ENCODE measurements around the gene CYP17A1. TPM values are rescaled to one million over a fixed set of nuclear protein-coding genes. Genes with fewer than 3 reads are reported as not detected.

CYP17A1 gene
- total RNA-seq, 4 donors from 2014 or later, result not detected

- TF ChIP-seq CTCF (IDR thresholded peaks at IDR 0.05), result no peak
- ATAC-seq (ENCODE audit: low FRiP score) (no peak), DNase-seq (ENCODE audit: low spot score) (no peak)
These were observed 4.2 kb downstream of the CYP17A1 start for GRCh38 chr10:102832987-102833386.

GRCh38 chr10:102832248-102832647 is 5.0 kb downstream of the CYP17A1 start:
- no peak for TF ChIP-seq CTCF (IDR thresholded peaks at IDR 0.05)
- ATAC-seq (ENCODE audit: low FRiP score), result no peak
- DNase-seq (ENCODE audit: low spot score), result no peak

GRCh38 chr10:102831322-102832071 is 5.7 kb downstream of the CYP17A1 start:
- ATAC-seq (ENCODE audit: low FRiP score) (no peak), DNase-seq (ENCODE audit: low spot score) (no peak)
- no peak for TF ChIP-seq CTCF (IDR thresholded peaks at IDR 0.05)

- DNase-seq (ENCODE audit: low spot score), result no peak
- ATAC-seq (ENCODE audit: low FRiP score), result no peak
- TF ChIP-seq CTCF (IDR thresholded peaks at IDR 0.05), result no peak
These were observed 9.6 kb downstream of the CYP17A1 start for GRCh38 chr10:102827597-102827975.

GRCh38 chr10:102826148-102826796 is 10.9 kb downstream of the CYP17A1 start:
- DNase-seq (ENCODE audit: low spot score) (no peak), ATAC-seq (ENCODE audit: low FRiP score) (no peak)
- TF ChIP-seq CTCF (IDR thresholded peaks at IDR 0.05), result no peak

- no peak for ATAC-seq (ENCODE audit: low FRiP score)
These were observed 12.5 kb downstream of the CYP17A1 start for GRCh38 chr10:102824664-102825063.

More at GRCh38 chr10:102824664-102825063, 12.5 kb downstream of the CYP17A1 start:
- no peak for DNase-seq (ENCODE audit: low spot score)
- TF ChIP-seq CTCF (IDR thresholded peaks at IDR 0.05), result no peak

All from omental fat pad (tissue), 4 donors.